ENCODE results near the gene RAI14.
A peak's percentile ranks its signal among the peaks of the same experiment; 100 is the strongest.

The RAI14 gene

GRCh38 chr5:34625246-34625645 lies 30.9 kb upstream of the RAI14 start:
- H3K4me3 ChIP-seq (replicated peaks; ENCODE audit: low read depth, low read length), result no peak overlapping the region
- no peak for DNase-seq (ENCODE audit: extremely low read depth, low read depth)
- no peak for TF ChIP-seq CTCF (IDR thresholded peaks at IDR 0.05; ENCODE audit: low read depth, low read length, missing control alignments)

GRCh38 chr5:34626036-34626435 lies 30.1 kb upstream of the RAI14 start:
- peak; percentile 47 for DNase-seq (ENCODE audit: extremely low read depth, low read depth)
- no peak for TF ChIP-seq CTCF (IDR thresholded peaks at IDR 0.05; ENCODE audit: low read depth, low read length, missing control alignments)
- no peak overlapping the region for H3K4me3 ChIP-seq (replicated peaks; ENCODE audit: low read depth, low read length)

GRCh38 chr5:34626751-34627150 lies 29.4 kb upstream of the RAI14 start:
- no peak for TF ChIP-seq CTCF (IDR thresholded peaks at IDR 0.05; ENCODE audit: low read depth, low read length, missing control alignments)
- no peak overlapping the region for H3K4me3 ChIP-seq (replicated peaks; ENCODE audit: low read depth, low read length)
- no peak for DNase-seq (ENCODE audit: extremely low read depth, low read depth)

- TF ChIP-seq CTCF (IDR thresholded peaks at IDR 0.05; ENCODE audit: low read depth, low read length, missing control alignments), result no peak
These were observed 28.3 kb upstream of the RAI14 start for GRCh38 chr5:34627794-34628193.

GRCh38 chr5:34628373-34628772 lies 27.8 kb upstream of the RAI14 start:
- no peak for DNase-seq (ENCODE audit: extremely low read depth, low read depth)
- no peak for TF ChIP-seq CTCF (IDR thresholded peaks at IDR 0.05; ENCODE audit: low read depth, low read length, missing control alignments)
- H3K4me3 ChIP-seq (replicated peaks; ENCODE audit: low read depth, low read length), result no peak overlapping the region

More at GRCh38 chr5:34627794-34628193, 28.3 kb upstream of the RAI14 start:
- DNase-seq (ENCODE audit: extremely low read depth, low read depth), result no peak
- no peak overlapping the region for H3K4me3 ChIP-seq (replicated peaks; ENCODE audit: low read depth, low read length)

GRCh38 chr5:34630596-34630995 lies 25.5 kb upstream of the RAI14 start:
- no peak for DNase-seq (ENCODE audit: extremely low read depth, low read depth)
- no peak for TF ChIP-seq CTCF (IDR thresholded peaks at IDR 0.05; ENCODE audit: low read depth, low read length, missing control alignments)
- no peak overlapping the region for H3K4me3 ChIP-seq (replicated peaks; ENCODE audit: low read depth, low read length)

- H3K4me3 ChIP-seq (replicated peaks; ENCODE audit: low read depth, low read length), result no peak overlapping the region
- DNase-seq (ENCODE audit: extremely low read depth, low read depth), result no peak
- no peak for TF ChIP-seq CTCF (IDR thresholded peaks at IDR 0.05; ENCODE audit: low read depth, low read length, missing control alignments)
These were observed 23.2 kb upstream of the RAI14 start for GRCh38 chr5:34632807-34633422.

Measured in HFF-Myc (cell line).